Kidney capillary endothelial cell (primary cell): ENCODE data around the gene APLNR.

ENCODE experiments used
- DNase-seq: peaks from one replicate; pipeline ENCODE4 v3.0.0-alpha.2; 2018; ENCODE audit warnings: low spot score

APLNR gene

GRCh38 chr11:57251491-57252104 lies 14.5 kb upstream of the APLNR start:
- no peak for DNase-seq

GRCh38 chr11:57251037-57251436 lies 14.0 kb upstream of the APLNR start:
- DNase-seq = no peak

- DNase-seq = peak; percentile 72
Observed at GRCh38 chr11:57249384-57250319, 12.6 kb upstream of the APLNR start.

GRCh38 chr11:57248780-57249383 lies 11.8 kb upstream of the APLNR start:
- peak; percentile 86 for DNase-seq

GRCh38 chr11:57244911-57245310 lies 7.9 kb upstream of the APLNR start:
- DNase-seq = peak; percentile 53

GRCh38 chr11:57241353-57241972 lies 4.4 kb upstream of the APLNR start:
- DNase-seq = no peak

- DNase-seq = no peak
Observed at GRCh38 chr11:57240757-57241156, 3.7 kb upstream of the APLNR start.

GRCh38 chr11:57240007-57240406 lies 3.0 kb upstream of the APLNR start:
- DNase-seq = no peak

GRCh38 chr11:57239348-57239747 lies 2.3 kb upstream of the APLNR start:
- DNase-seq = no peak

- DNase-seq = no peak
Observed at GRCh38 chr11:57235761-57236703, 1.0 kb downstream of the APLNR start.

GRCh38 chr11:57233702-57234101 lies 3.3 kb downstream of the APLNR start:
- DNase-seq = no peak

GRCh38 chr11:57231539-57232253 lies 5.4 kb downstream of the APLNR start:
- DNase-seq = no peak

GRCh38 chr11:57230791-57231538 lies 6.1 kb downstream of the APLNR start:
- DNase-seq = no peak

GRCh38 chr11:57230316-57230715 lies 6.7 kb downstream of the APLNR start:
- DNase-seq = no peak

GRCh38 chr11:57228600-57228999 lies 8.4 kb downstream of the APLNR start:
- no peak for DNase-seq

- DNase-seq = no peak
Observed at GRCh38 chr11:57224537-57224936, 12.5 kb downstream of the APLNR start.

GRCh38 chr11:57224128-57224527 lies 12.9 kb downstream of the APLNR start:
- DNase-seq = no peak

- DNase-seq = no peak
Observed at GRCh38 chr11:57223601-57224000, 13.4 kb downstream of the APLNR start.

- DNase-seq = no peak
Observed at GRCh38 chr11:57222239-57222638, 14.8 kb downstream of the APLNR start.

GRCh38 chr11:57219021-57219627 lies 17.9 kb downstream of the APLNR start:
- no peak for DNase-seq
